PC-9 (cell line): ENCODE measurements around the gene MAZ. TPM values are rescaled to one million over a fixed set of nuclear protein-coding genes. Genes with fewer than 3 reads are reported as not detected.

Experiments
- BruUV-seq: library from RNA; stranded (reverse); fragments of 400-500 nt; replicated peaks from 2 replicates; lab custom pipeline; 2021; lab: Mats Ljungman, UMichigan
- CTCF ChIA-PET: fragments of 300-600 bp; sonication (Branson Sonifier 250); formaldehyde crosslinking; loops from one replicate; lab custom pipeline; 2022; ENCODE audit warnings: antibody characterized with exemption; lab: Charles Lee
- POLR2A ChIA-PET: fragments of 300-600 bp; sonication (Branson Sonifier 250); formaldehyde crosslinking; loops from one replicate; lab custom pipeline; 2022; ENCODE audit warnings: antibody characterized with exemption; ENCODE audit not compliant: unreplicated experiment; lab: Charles Lee
- DNase-seq, 2 experiments: peaks; one replicate each; pipeline versions ENCODE4 v3.0.0 to v3.0.0-alpha.2; 2015 to 2022; ENCODE audit warnings: mixed read lengths in 1 of 2
- H2AFZ ChIP-seq: fragments of 200-600 bp; sonication (generic); 2 replicates; pipeline ENCODE4 v1.8.1; 2017; ENCODE audit warnings: antibody characterized with exemption
- H3F3A ChIP-seq: fragments of 200-600 bp; sonication (generic); 2 replicates; pipeline ENCODE4 v1.8.1; 2017; ENCODE audit warnings: antibody characterized with exemption, mild to moderate bottlenecking, low read depth; ENCODE audit not compliant: insufficient read depth
- H3K27ac ChIP-seq: fragments of 200-600 bp; sonication (generic); 2 replicates; pipeline ENCODE4 v1.6.1; 2016; ENCODE audit warnings: mixed run types
- H3K27me3 ChIP-seq: fragments of 200-600 bp; sonication (generic); 2 replicates; pipeline ENCODE4 v1.6.1; 2016; ENCODE audit warnings: low read depth, mixed run types; ENCODE audit not compliant: insufficient read depth
- H3K36me3 ChIP-seq: fragments of 200-600 bp; sonication (generic); 2 replicates; pipeline ENCODE4 v1.6.1; 2016; ENCODE audit warnings: low read depth, mixed run types
- H3K4me1 ChIP-seq: fragments of 200-600 bp; sonication (generic); replicated peaks from 2 replicates; pipeline ENCODE4 v1.6.1; 2016; ENCODE audit warnings: mixed run types; ENCODE audit not compliant: insufficient read depth
- H3K4me2 ChIP-seq: fragments of 200-600 bp; sonication (generic); 2 replicates; pipeline ENCODE4 v1.6.1; 2017; ENCODE audit warnings: mixed run types
- H3K4me3 ChIP-seq: fragments of 200-600 bp; sonication (generic); 2 replicates; pipeline ENCODE4 v1.6.1; 2016; ENCODE audit warnings: mixed run types
- H3K79me2 ChIP-seq: fragments of 200-600 bp; sonication (generic); 2 replicates; pipeline ENCODE4 v1.6.1; 2017; ENCODE audit warnings: low read depth, mixed run types
- H3K9me2 ChIP-seq: fragments of 200-600 bp; sonication (generic); 2 replicates; pipeline ENCODE4 v1.8.1; 2017; ENCODE audit warnings: mild to moderate bottlenecking; ENCODE audit not compliant: insufficient read depth
- H3K9me3 ChIP-seq: fragments of 200-600 bp; sonication (generic); 2 replicates; pipeline ENCODE4 v1.8.1; 2016; ENCODE audit warnings: low read depth; ENCODE audit not compliant: insufficient read depth
- H4K20me1 ChIP-seq: fragments of 200-600 bp; sonication (generic); 2 replicates; pipeline ENCODE4 v1.8.1; 2017; ENCODE audit not compliant: insufficient read depth
- EZH2 ChIP-seq: fragments of 200-600 bp; sonication (generic); IDR thresholded peaks from 2 replicates; pipeline ENCODE4 v1.8.0; 2017; ENCODE audit warnings: antibody characterized with exemption, low read depth
- intact Hi-C: fragments of 100-400 bp; cut with micrococcal nuclease; formaldehyde crosslinking; loops from one replicate; pipeline ENCODE4 v1.10.0; 2022; ENCODE audit not compliant: unreplicated experiment
- total RNA-seq: library from RNA; stranded (reverse); gene quantifications from 2 replicates; pipeline ENCODE4 v1.2.3, GENCODE V29; 2021
- TF ChIP-seq, protein P1 (sequence below): fragments of 200-600 bp; sonication (generic); conservative IDR thresholded peaks from 2 replicates; pipeline ENCODE4 v1.6.1; 2017; ENCODE audit warnings: mixed run types, antibody characterized with exemption, mild to moderate bottlenecking, moderate library complexity

The MAZ gene
- total RNA-seq, 1 experiment from 2014 or later = 481 TPM

DNA sequence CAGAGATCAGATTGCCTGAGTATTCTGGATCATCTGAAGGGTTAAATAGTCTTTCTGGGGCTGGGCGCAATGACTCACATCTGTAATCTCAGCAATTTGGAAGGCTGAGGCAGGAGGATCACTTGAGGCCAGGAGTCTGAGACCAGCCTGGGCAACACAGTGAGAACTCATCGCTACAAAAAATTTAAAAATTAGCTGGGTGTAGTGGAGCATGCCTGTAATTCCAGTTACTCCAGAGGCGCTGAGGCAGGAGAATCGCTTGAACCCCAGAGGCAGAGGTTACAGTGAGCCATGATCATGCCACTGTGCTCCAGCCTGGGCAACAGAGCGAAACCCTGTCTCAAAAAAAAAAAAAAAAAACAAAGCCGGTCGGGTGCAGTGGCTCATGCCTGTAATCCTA is 29.6 kb downstream of the MAZ start:
- Histone ChIP-seq H3K4me2 (no peak overlapping the region), H3K9me3 (no peaks in the 10 kb centered on the region), H3K79me2 (no peaks in the 10 kb centered on the region), H3F3A (peaks cover 4% of the 10 kb centered on the region; the same call in 1 of the 2 replicates), H4K20me1 (no peaks in the 10 kb centered on the region), H3K4me1 (no peaks in the 10 kb centered on the region), H3K9me2 (no peaks in the 10 kb centered on the region), H3K27ac (no peak overlapping the region), H3K4me3 (no peak overlapping the region), H2AFZ (no peak overlapping the region), H3K27me3 (no peaks in the 10 kb centered on the region), H3K36me3 (peaks cover 4% of the 10 kb centered on the region; the same call in 1 of the 2 replicates)
- ChIA-PET CTCF (no interaction called here), POLR2A (no interaction called here)
- DNase-seq = no peak
- TF ChIP-seq, protein P1, sequence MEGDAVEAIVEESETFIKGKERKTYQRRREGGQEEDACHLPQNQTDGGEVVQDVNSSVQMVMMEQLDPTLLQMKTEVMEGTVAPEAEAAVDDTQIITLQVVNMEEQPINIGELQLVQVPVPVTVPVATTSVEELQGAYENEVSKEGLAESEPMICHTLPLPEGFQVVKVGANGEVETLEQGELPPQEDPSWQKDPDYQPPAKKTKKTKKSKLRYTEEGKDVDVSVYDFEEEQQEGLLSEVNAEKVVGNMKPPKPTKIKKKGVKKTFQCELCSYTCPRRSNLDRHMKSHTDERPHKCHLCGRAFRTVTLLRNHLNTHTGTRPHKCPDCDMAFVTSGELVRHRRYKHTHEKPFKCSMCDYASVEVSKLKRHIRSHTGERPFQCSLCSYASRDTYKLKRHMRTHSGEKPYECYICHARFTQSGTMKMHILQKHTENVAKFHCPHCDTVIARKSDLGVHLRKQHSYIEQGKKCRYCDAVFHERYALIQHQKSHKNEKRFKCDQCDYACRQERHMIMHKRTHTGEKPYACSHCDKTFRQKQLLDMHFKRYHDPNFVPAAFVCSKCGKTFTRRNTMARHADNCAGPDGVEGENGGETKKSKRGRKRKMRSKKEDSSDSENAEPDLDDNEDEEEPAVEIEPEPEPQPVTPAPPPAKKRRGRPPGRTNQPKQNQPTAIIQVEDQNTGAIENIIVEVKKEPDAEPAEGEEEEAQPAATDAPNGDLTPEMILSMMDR = no peak
- no peak for TF ChIP-seq EZH2
- BruUV-seq = no TSS peak
- intact Hi-C loops = no loop called here

DNA sequence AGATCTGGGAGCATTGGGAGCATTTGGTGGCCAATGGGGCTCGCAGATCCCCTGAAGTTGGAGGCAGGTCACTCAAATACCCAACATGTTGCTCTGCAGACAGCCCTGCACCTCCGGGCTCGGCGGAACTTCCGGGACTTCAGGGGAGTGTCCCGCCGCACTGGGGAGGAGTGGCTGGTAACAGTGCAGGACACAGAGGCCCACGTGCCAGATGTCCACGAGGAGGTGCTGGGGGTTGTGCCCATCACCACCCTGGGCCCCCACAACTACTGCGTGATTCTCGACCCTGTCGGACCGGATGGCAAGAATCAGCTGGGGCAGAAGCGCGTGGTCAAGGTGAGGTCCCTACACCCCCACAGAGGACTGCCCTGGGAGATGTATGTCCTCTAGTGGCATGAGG is 30.3 kb downstream of the MAZ start:
- H3F3A ChIP-seq = peaks cover 4% of the 10 kb centered on the region; the same call in 1 of the 2 replicates
- H3K4me2 ChIP-seq = no peak overlapping the region
- H3K4me1 ChIP-seq = no peaks in the 10 kb centered on the region
- TF ChIP-seq EZH2 = no peak
- TF ChIP-seq, protein P1 = no peak
- H3K27ac ChIP-seq = no peak overlapping the region
- intact Hi-C loops = no loop called here
- CTCF ChIA-PET = interaction anchor here (0.6 kb wide), 1 partner anchor 112 kb away, joined by 3 read pairs; no protein-coding TSS in a partner anchor
- no peaks in the 10 kb centered on the region for H3K9me2 ChIP-seq
- no peaks in the 10 kb centered on the region for H3K9me3 ChIP-seq
- no peak for DNase-seq
- POLR2A ChIA-PET = no interaction called here
- H2AFZ ChIP-seq = no peak overlapping the region
- no peak overlapping the region for H3K4me3 ChIP-seq
- no TSS peak for BruUV-seq
- no peaks in the 10 kb centered on the region for H3K27me3 ChIP-seq
- H3K36me3 ChIP-seq = peaks cover 4% of the 10 kb centered on the region; the same call in 1 of the 2 replicates
- H4K20me1 ChIP-seq = no peaks in the 10 kb centered on the region
- no peaks in the 10 kb centered on the region for H3K79me2 ChIP-seq

DNA sequence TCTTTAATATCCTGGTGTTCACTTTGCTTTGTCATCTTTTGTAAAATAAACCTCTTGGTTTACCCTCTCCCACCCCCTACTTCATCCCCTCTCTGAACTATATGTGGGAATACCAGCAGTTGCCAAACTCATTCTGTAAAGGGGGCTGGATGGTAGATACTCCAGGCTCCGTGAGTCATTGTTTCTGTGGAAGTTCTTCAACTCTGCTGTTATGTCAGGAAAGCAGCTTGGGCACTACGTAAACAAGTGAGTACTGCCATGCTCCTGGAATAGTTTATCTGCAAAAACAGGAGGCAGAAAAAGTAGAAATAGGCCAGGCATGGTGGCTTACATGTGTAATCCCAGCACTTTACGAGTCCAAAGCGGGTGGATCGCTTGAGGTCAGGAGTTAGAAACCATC is 31.5 kb downstream of the MAZ start:
- Histone ChIP-seq H3K4me3 (no peak overlapping the region), H3K79me2 (no peaks in the 10 kb centered on the region), H3K9me2 (no peaks in the 10 kb centered on the region), H3K9me3 (no peaks in the 10 kb centered on the region), H3K4me1 (no peaks in the 10 kb centered on the region), H3K27ac (no peak overlapping the region), H4K20me1 (no peaks in the 10 kb centered on the region), H3K36me3 (peaks cover 4% of the 10 kb centered on the region; the same call in 1 of the 2 replicates), H3K4me2 (no peak overlapping the region), H3F3A (peaks cover 4% of the 10 kb centered on the region; the same call in 1 of the 2 replicates), H2AFZ (no peak overlapping the region), H3K27me3 (no peaks in the 10 kb centered on the region)
- BruUV-seq = no TSS peak
- intact Hi-C loops = no loop called here
- no peak for DNase-seq
- CTCF ChIA-PET = interaction anchor here (1.3 kb wide), 1 partner anchor 11 kb away, joined by 3 read pairs; no protein-coding TSS in a partner anchor
- no peak for TF ChIP-seq EZH2
- TF ChIP-seq, protein P1 = no peak
- POLR2A ChIA-PET = interaction anchor here (0.6 kb wide), 1 partner anchor 49 kb away, joined by 12 read pairs; no protein-coding TSS in a partner anchor
